ENCODE measurements around the gene GSPT1.

GSPT1 gene

GRCh38 chr16:11913425-11914079 lies 2.2 kb downstream of the GSPT1 start:
- no peak for DNase-seq

GRCh38 chr16:11909653-11910545 lies 5.9 kb downstream of the GSPT1 start:
- no peak for DNase-seq

- DNase-seq, result no peak
Observed at GRCh38 chr16:11907160-11907970, 8.4 kb downstream of the GSPT1 start.

GRCh38 chr16:11903906-11904305 lies 11.8 kb downstream of the GSPT1 start:
- no peak for DNase-seq

- DNase-seq, result no peak
Observed at GRCh38 chr16:11901091-11901490, 14.7 kb downstream of the GSPT1 start.

- peak in 3 of 58 donors; percentile 3 to 18 (median 3) for DNase-seq
Observed at GRCh38 chr16:11896486-11897176, 19.1 kb downstream of the GSPT1 start.

GRCh38 chr16:11893571-11893970 lies 22.2 kb downstream of the GSPT1 start:
- DNase-seq, result no peak

- no peak for DNase-seq
Observed at GRCh38 chr16:11892761-11893160, 23.0 kb downstream of the GSPT1 start.

- no peak for DNase-seq
Observed at GRCh38 chr16:11890231-11890965, 25.4 kb downstream of the GSPT1 start.

GRCh38 chr16:11886881-11887280 lies 28.9 kb downstream of the GSPT1 start:
- DNase-seq, result no peak

GRCh38 chr16:11884035-11884434 lies 31.7 kb downstream of the GSPT1 start:
- no peak for DNase-seq

GRCh38 chr16:11880007-11880406 lies 35.7 kb downstream of the GSPT1 start:
- no peak for DNase-seq

- no peak for DNase-seq
Observed at GRCh38 chr16:11877374-11877773, 38.4 kb downstream of the GSPT1 start.

- no peak for DNase-seq
Observed at GRCh38 chr16:11876306-11876705, 39.5 kb downstream of the GSPT1 start.

- DNase-seq, result no peak
Observed at GRCh38 chr16:11875721-11876120, 40.0 kb downstream of the GSPT1 start.

GRCh38 chr16:11871193-11871592 lies 44.6 kb downstream of the GSPT1 start:
- no peak for DNase-seq

- no peak for DNase-seq
Observed at GRCh38 chr16:11870399-11870798, 45.4 kb downstream of the GSPT1 start.

- no peak for DNase-seq
Observed at GRCh38 chr16:11869353-11870228, 46.2 kb downstream of the GSPT1 start.

- DNase-seq, result no peak
Observed at GRCh38 chr16:11868412-11868980, 47.3 kb downstream of the GSPT1 start.
